ENCODE data around the gene MEGF6. TPM values are rescaled to one million over a fixed set of nuclear protein-coding genes. Genes with fewer than 3 reads are reported as not detected.

Gene MEGF6
- total RNA-seq, 1 donor from 2014 or later: 209 TPM

- H3K27me3 Mint-ChIP-seq (ENCODE audit: low read depth): no peaks in the 10 kb centered on the region
- no peak for DNase-seq (ENCODE audit: low spot score in 2 of 2, unreplicated experiment in 2 of 2)
- H3K4me1 Mint-ChIP-seq: no peaks in the 10 kb centered on the region
- H3K9me3 Mint-ChIP-seq: no peaks in the 10 kb centered on the region
- TF ChIP-seq, protein P1, sequence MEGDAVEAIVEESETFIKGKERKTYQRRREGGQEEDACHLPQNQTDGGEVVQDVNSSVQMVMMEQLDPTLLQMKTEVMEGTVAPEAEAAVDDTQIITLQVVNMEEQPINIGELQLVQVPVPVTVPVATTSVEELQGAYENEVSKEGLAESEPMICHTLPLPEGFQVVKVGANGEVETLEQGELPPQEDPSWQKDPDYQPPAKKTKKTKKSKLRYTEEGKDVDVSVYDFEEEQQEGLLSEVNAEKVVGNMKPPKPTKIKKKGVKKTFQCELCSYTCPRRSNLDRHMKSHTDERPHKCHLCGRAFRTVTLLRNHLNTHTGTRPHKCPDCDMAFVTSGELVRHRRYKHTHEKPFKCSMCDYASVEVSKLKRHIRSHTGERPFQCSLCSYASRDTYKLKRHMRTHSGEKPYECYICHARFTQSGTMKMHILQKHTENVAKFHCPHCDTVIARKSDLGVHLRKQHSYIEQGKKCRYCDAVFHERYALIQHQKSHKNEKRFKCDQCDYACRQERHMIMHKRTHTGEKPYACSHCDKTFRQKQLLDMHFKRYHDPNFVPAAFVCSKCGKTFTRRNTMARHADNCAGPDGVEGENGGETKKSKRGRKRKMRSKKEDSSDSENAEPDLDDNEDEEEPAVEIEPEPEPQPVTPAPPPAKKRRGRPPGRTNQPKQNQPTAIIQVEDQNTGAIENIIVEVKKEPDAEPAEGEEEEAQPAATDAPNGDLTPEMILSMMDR (IDR thresholded peaks at IDR 0.05; ENCODE audit: unreplicated experiment): no peak
- no peaks in the 10 kb centered on the region for H3K36me3 Mint-ChIP-seq
- H3K27ac Mint-ChIP-seq: no peak overlapping the region
- no peak overlapping the region for H3K4me3 Mint-ChIP-seq
Measured at GRCh38 chr1:3498986-3499385, 112.3 kb downstream of the MEGF6 start.

DNA sequence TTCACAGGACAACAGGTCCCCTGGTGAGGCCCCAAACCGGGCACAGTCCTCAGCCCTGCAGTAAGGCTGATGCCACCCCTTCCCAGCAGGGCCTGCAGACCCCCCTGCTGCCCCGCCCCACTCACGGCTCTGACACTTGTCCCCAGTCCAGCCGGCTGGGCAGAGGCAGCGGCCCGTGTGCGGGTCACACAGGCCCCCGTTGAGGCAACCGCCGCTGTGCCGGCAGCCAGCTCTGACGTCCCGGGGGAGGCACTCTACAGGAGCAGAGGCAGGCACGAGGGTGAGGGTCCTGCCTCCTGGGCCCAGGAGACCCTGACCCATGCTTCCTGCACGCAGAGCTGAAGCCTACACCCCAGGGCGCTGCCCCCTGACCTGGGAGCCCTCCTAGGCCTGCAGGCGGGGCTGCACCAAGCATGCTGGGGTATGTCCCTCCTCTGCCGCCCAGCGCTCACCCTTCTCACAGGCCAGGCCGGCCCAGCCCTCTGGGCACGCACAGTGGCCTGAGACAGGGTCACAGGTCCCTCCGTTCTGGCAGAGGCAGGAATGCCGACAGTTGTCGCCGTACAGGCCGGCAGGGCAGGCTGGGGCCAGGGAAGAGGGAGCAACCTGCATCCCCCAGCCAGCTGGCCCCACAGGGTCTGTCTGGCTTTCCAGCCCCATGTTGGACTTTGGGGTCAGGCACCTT, 112.9 kb downstream of the MEGF6 start:
- no peaks in the 10 kb centered on the region for H3K36me3 Mint-ChIP-seq
- H3K27me3 Mint-ChIP-seq (ENCODE audit: low read depth): no peaks in the 10 kb centered on the region
- TF ChIP-seq, protein P1 (IDR thresholded peaks at IDR 0.05; ENCODE audit: unreplicated experiment): no peak
- DNase-seq (ENCODE audit: low spot score in 2 of 2, unreplicated experiment in 2 of 2): no peak
- H3K4me1 Mint-ChIP-seq: no peaks in the 10 kb centered on the region
- no peak overlapping the region for H3K27ac Mint-ChIP-seq
- no peaks in the 10 kb centered on the region for H3K9me3 Mint-ChIP-seq
- no peak overlapping the region for H3K4me3 Mint-ChIP-seq

- Mint-ChIP-seq H3K27ac (no peak overlapping the region), H3K9me3 (no peaks in the 10 kb centered on the region), H3K4me1 (no peaks in the 10 kb centered on the region), H3K4me3 (no peak overlapping the region), H3K36me3 (no peaks in the 10 kb centered on the region), H3K27me3 (ENCODE audit: low read depth) (no peaks in the 10 kb centered on the region)
- DNase-seq (ENCODE audit: low spot score in 2 of 2, unreplicated experiment in 2 of 2): no peak
- TF ChIP-seq, protein P1 (IDR thresholded peaks at IDR 0.05; ENCODE audit: unreplicated experiment): no peak
Measured at GRCh38 chr1:3497521-3497920, 113.8 kb downstream of the MEGF6 start.

DNA sequence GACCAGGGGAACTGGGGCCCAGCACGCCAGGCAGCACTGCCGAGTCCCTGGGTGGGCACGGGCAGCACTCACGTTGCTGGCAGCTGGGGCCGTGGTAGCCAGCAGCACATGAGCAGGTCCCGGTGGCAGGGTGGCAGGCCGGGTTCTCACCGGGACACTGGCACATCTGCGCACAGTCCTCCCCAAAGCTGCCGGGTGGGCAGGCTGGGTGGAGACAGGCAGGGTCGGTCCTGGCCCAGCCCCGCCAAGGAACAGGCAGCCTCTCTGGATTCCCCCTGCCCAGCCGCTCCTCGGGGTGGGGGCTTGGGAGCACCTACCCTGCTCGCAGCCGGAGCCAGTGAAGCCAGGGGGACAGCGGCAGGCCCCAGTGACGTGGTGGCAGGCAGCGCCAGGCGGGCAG, 114.4 kb downstream of the MEGF6 start:
- H3K27ac Mint-ChIP-seq: no peak overlapping the region
- no peaks in the 10 kb centered on the region for H3K27me3 Mint-ChIP-seq (ENCODE audit: low read depth)
- no peaks in the 10 kb centered on the region for H3K9me3 Mint-ChIP-seq
- no peak overlapping the region for H3K4me3 Mint-ChIP-seq
- no peaks in the 10 kb centered on the region for H3K36me3 Mint-ChIP-seq
- DNase-seq (ENCODE audit: low spot score in 2 of 2, unreplicated experiment in 2 of 2): no peak
- TF ChIP-seq, protein P1 (IDR thresholded peaks at IDR 0.05; ENCODE audit: unreplicated experiment): no peak
- no peaks in the 10 kb centered on the region for H3K4me1 Mint-ChIP-seq

DNA sequence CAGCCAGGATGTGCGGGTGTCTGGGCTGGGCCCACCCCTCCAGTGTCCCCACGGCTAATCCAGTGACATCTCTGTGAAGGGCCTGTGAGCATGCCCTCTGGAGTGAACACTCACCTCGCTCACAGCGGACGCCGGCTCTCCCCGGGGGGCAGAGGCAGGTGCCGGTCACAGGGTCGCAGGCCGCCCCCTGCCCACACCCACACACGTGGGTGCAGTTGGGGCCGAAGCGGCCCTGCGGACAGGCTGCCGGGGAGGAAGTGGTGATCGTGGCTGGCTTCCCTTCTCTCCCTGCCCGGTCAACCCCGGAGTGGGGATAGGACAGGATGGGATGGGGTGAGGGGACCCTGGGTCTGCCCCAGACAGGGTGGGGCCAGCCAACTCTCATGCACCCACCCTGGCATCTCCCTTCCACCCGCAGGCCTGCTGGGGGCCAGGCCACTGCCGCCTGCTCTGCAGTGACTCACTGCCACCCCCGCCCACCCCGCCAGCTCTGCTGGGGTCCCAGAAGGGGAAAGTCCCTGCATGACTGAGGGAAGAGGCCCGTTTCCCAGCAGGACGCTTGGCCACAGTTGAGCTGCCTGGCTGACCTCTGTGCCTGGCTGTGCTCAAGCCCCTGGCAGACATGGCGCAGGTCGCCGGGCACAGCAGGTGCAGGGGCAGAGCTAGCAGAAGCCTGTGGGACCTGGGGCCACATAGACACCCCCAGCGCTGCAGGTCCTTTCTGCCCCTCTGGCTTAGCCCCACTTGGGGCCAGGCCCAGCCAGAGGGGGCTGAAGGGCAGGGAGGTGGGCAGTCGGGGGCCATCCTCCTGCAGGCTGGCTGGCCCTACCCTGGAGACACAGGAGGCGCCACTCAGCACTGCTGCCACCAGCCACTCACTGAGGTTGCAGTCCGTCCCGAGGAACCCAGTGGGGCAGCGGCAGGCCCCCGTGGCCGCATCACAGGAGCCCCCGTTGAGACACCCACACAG, 115.2 kb downstream of the MEGF6 start:
- no peaks in the 10 kb centered on the region for H3K27me3 Mint-ChIP-seq (ENCODE audit: low read depth)
- no peaks in the 10 kb centered on the region for H3K9me3 Mint-ChIP-seq
- no peak overlapping the region for H3K27ac Mint-ChIP-seq
- TF ChIP-seq, protein P1 (IDR thresholded peaks at IDR 0.05; ENCODE audit: unreplicated experiment): no peak
- H3K4me3 Mint-ChIP-seq: no peak overlapping the region
- H3K4me1 Mint-ChIP-seq: peaks cover 5% of the 10 kb centered on the region
- DNase-seq (ENCODE audit: low spot score in 2 of 2, unreplicated experiment in 2 of 2): no peak
- peaks cover 2% of the 10 kb centered on the region for H3K36me3 Mint-ChIP-seq
